ENCODE data around the gene MYO10.

- TF ChIP-seq, protein P1, sequence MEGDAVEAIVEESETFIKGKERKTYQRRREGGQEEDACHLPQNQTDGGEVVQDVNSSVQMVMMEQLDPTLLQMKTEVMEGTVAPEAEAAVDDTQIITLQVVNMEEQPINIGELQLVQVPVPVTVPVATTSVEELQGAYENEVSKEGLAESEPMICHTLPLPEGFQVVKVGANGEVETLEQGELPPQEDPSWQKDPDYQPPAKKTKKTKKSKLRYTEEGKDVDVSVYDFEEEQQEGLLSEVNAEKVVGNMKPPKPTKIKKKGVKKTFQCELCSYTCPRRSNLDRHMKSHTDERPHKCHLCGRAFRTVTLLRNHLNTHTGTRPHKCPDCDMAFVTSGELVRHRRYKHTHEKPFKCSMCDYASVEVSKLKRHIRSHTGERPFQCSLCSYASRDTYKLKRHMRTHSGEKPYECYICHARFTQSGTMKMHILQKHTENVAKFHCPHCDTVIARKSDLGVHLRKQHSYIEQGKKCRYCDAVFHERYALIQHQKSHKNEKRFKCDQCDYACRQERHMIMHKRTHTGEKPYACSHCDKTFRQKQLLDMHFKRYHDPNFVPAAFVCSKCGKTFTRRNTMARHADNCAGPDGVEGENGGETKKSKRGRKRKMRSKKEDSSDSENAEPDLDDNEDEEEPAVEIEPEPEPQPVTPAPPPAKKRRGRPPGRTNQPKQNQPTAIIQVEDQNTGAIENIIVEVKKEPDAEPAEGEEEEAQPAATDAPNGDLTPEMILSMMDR (IDR thresholded peaks at IDR 0.05): no peak
- no peak for TF ChIP-seq POLR2A (IDR thresholded peaks at IDR 0.05)
Observed at GRCh38 chr5:16712620-16713019, 223.5 kb downstream of the MYO10 start.
